Ectodermal cell (in vitro differentiated cells): Measurements from ENCODE around the gene MRPL47. TPM values are rescaled to one million over a fixed set of nuclear protein-coding genes. Genes with fewer than 3 reads are reported as not detected.
"Not testable (repeated sequence)": the region's sequence is repeated elsewhere in the genome, so short reads cannot be mapped to it uniquely, and the experiment has no call there.

ENCODE experiments used
- H3K27ac ChIP-seq: 2 replicates; pipeline ENCODE4 v1.7.0; 2013; ENCODE audit warnings: mild to moderate bottlenecking, low read depth, low read length; ENCODE audit not compliant: insufficient read depth, poor library complexity, severe bottlenecking
- H3K27me3 ChIP-seq: 2 replicates; pipeline ENCODE4 v1.7.0; 2013; ENCODE audit warnings: mild to moderate bottlenecking, low read length; ENCODE audit not compliant: insufficient read depth, control insufficient read depth, poor library complexity, severe bottlenecking
- H3K36me3 ChIP-seq: one replicate; pipeline ENCODE4 v1.7.0; 2013; ENCODE audit warnings: low read length; ENCODE audit not compliant: control insufficient read depth, insufficient read depth
- H3K4me1 ChIP-seq: one replicate; pipeline ENCODE4 v1.7.0; 2013; ENCODE audit warnings: low read length; ENCODE audit not compliant: control insufficient read depth, insufficient read depth
- H3K4me3 ChIP-seq: 2 replicates; pipeline ENCODE4 v1.7.0; 2013; ENCODE audit warnings: low read depth, low read length, control low read depth; ENCODE audit not compliant: insufficient read depth
- H3K9me3 ChIP-seq: 2 replicates; pipeline ENCODE4 v1.7.0; 2013; ENCODE audit warnings: mild to moderate bottlenecking, low read length, moderate library complexity; ENCODE audit not compliant: control insufficient read depth
- WGBS, 2 experiments: methylation state at CpG; one replicate each; pipeline ENCODE4 v1.1.7; 2013; ENCODE audit warnings: missing lambda C conversion rate in 2 of 2; 5-methylcytosine and 5-hydroxymethylcytosine counted together
- polyA plus RNA-seq, 4 experiments: library from polyadenylated mRNA; stranded (reverse); fragments of 50-300 nt; gene quantifications; one replicate each; pipeline ENCODE4 v1.2.3, GENCODE V29; 2013

Gene MRPL47
- 73.0 TPM for polyA plus RNA-seq (2013, experiment 1 of 4)
- polyA plus RNA-seq (2013, experiment 2 of 4) = 70.8 TPM
- 66.2 TPM for polyA plus RNA-seq (2013, experiment 3 of 4)
- 63.2 TPM for polyA plus RNA-seq (2013, experiment 4 of 4)

- H3K36me3 ChIP-seq = peaks cover 10% of the 10 kb centered on the region
- H3K4me3 ChIP-seq = peak within 1 kb of the TSS; percentile 75
- H3K9me3 ChIP-seq = no peaks in the 10 kb centered on the region
- 0% methylated on average over 45 of the region's 45 CpGs for WGBS, 2 experiments
- H3K4me1 ChIP-seq = no peaks in the 10 kb centered on the region
- H3K27me3 ChIP-seq = no peaks in the 10 kb centered on the region
- peak within 1 kb of the TSS; percentile 84 for H3K27ac ChIP-seq
Measured at GRCh38 chr3:179604321-179605078, at the start of gene MRPL47, which contains the start of gene NDUFB5. Gene MRPL47 (minus strand): TSS chr3:179604638. CDS start chr3:179604624, 14 bp downstream. Gene NDUFB5 (plus strand): TSS chr3:179604794. CDS start chr3:179604816, 22 bp downstream.

- peaks cover 8% of the 10 kb centered on the region for H3K4me1 ChIP-seq
- no peaks in the 10 kb centered on the region for H3K9me3 ChIP-seq
- H3K27me3 ChIP-seq = no peaks in the 10 kb centered on the region
- H3K4me3 ChIP-seq = peak overlapping the region; percentile 72
- peak overlapping the region; percentile 86 for H3K27ac ChIP-seq
- H3K36me3 ChIP-seq = no peaks in the 10 kb centered on the region
- WGBS, 2 experiments = 0% methylated on average over 77 of the region's 77 CpGs
Measured at GRCh38 chr3:179653096-179653797, 48.8 kb upstream of the MRPL47 start.

- WGBS, 2 experiments = 1% methylated on average over 56 of the region's 56 CpGs
Measured at GRCh38 chr3:179652447-179653095, 48.1 kb upstream of the MRPL47 start, which contains the start of gene USP13. Gene USP13 (plus strand): TSS chr3:179653040. CDS start chr3:179653226, 186 bp downstream.

GRCh38 chr3:179651687-179652446 lies 47.4 kb upstream of the MRPL47 start:
- H3K27ac ChIP-seq = peak overlapping the region; percentile 91
- peaks cover 8% of the 10 kb centered on the region for H3K4me1 ChIP-seq
- no peaks in the 10 kb centered on the region for H3K36me3 ChIP-seq
- no peaks in the 10 kb centered on the region for H3K9me3 ChIP-seq
- H3K4me3 ChIP-seq = peak overlapping the region; percentile 72
- no peaks in the 10 kb centered on the region for H3K27me3 ChIP-seq
- WGBS, 2 experiments = 64 to 66% methylated on average over 11 of the region's 11 CpGs

More at GRCh38 chr3:179652447-179653095, 48.1 kb upstream of the MRPL47 start, which contains the start of gene USP13:
- H3K36me3 ChIP-seq = no peaks in the 10 kb centered on the region
- H3K4me1 ChIP-seq = peaks cover 8% of the 10 kb centered on the region
- no peaks in the 10 kb centered on the region for H3K9me3 ChIP-seq
- H3K27me3 ChIP-seq = no peaks in the 10 kb centered on the region
- H3K27ac ChIP-seq = peak within 1 kb of the TSS; percentile 91
- H3K4me3 ChIP-seq = peak within 1 kb of the TSS; percentile 72

GRCh38 chr3:179646177-179646576 lies 41.7 kb upstream of the MRPL47 start:
- Histone ChIP-seq H3K4me3 (no peak overlapping the region), H3K9me3 (no peaks in the 10 kb centered on the region), H3K36me3 (no peaks in the 10 kb centered on the region), H3K27ac (no peak overlapping the region), H3K4me1 (no peaks in the 10 kb centered on the region), H3K27me3 (no peaks in the 10 kb centered on the region)
- WGBS, 2 experiments = 87 to 89% methylated on average over 2 to 3 of the region's 3 CpGs

- not testable (repeated sequence) for H3K4me1 ChIP-seq, H3K36me3 ChIP-seq, H3K9me3 ChIP-seq, H3K27ac ChIP-seq, H3K27me3 ChIP-seq, H3K4me3 ChIP-seq
- WGBS, 2 experiments = 93 to 95% methylated on average over 6 to 8 of the region's 8 CpGs
Measured at GRCh38 chr3:179643837-179644236, 39.4 kb upstream of the MRPL47 start.

GRCh38 chr3:179642871-179643270 lies 38.4 kb upstream of the MRPL47 start:
- Histone ChIP-seq H3K9me3 (no peaks in the 10 kb centered on the region), H3K4me3 (no peak overlapping the region), H3K27me3 (no peaks in the 10 kb centered on the region), H3K4me1 (no peaks in the 10 kb centered on the region), H3K27ac (no peak overlapping the region), H3K36me3 (no peaks in the 10 kb centered on the region)
- 85 to 97% methylated on average over 3 of the region's 3 CpGs for WGBS, 2 experiments

GRCh38 chr3:179640469-179640868 lies 36.0 kb upstream of the MRPL47 start:
- Histone ChIP-seq H3K4me3 (no peak overlapping the region), H3K9me3 (no peaks in the 10 kb centered on the region), H3K4me1 (no peaks in the 10 kb centered on the region), H3K27me3 (no peaks in the 10 kb centered on the region), H3K36me3 (no peaks in the 10 kb centered on the region), H3K27ac (no peak overlapping the region)
- WGBS, 2 experiments = 92 to 100% methylated on average over 1 of the region's 1 CpG

- WGBS, 2 experiments = 75 to 82% methylated on average over 3 of the region's 3 CpGs
Measured at GRCh38 chr3:179630753-179631451, 26.5 kb upstream of the MRPL47 start.

More at GRCh38 chr3:179630753-179631451, 26.5 kb upstream of the MRPL47 start:
- H3K4me3 ChIP-seq = no peak overlapping the region
- no peaks in the 10 kb centered on the region for H3K27me3 ChIP-seq
- H3K4me1 ChIP-seq = no peaks in the 10 kb centered on the region
- no peak overlapping the region for H3K27ac ChIP-seq
- no peaks in the 10 kb centered on the region for H3K36me3 ChIP-seq
- no peaks in the 10 kb centered on the region for H3K9me3 ChIP-seq
